Glomerular endothelial cell (primary cell): ENCODE measurements around the gene CLASP1. TPM values are rescaled to one million over a fixed set of nuclear protein-coding genes. Genes with fewer than 3 reads are reported as not detected.
A peak's percentile ranks its signal among the peaks of the same experiment; 100 is the strongest.
"Not testable (repeated sequence)": the region's sequence is repeated elsewhere in the genome, so short reads cannot be mapped to it uniquely, and the experiment has no call there.

Experiments used
- DNase-seq: peaks from one replicate; pipeline ENCODE4 v3.0.0-alpha.2; 2011; ENCODE audit warnings: low read depth, low spot score; ENCODE audit errors: extremely low read depth
- total RNA-seq: library from RNA; depleted of rRNA; stranded (reverse); fragments of >200 nt; gene quantifications from 2 replicates; pipeline ENCODE4 v1.2.3, GENCODE V29; 2015

The CLASP1 gene
- total RNA-seq: 53.0 and 76.8 TPM in 2 replicates

- no peak for DNase-seq
These were observed at the start of gene CLASP1 for GRCh38 chr2:121649149-121649595. Gene CLASP1 (minus strand): TSS chr2:121649462. CDS start chr2:121605895, 43,567 bp downstream.

- DNase-seq: no peak
These were observed 49.2 kb upstream of the CLASP1 start for GRCh38 chr2:121698318-121698930.

DNA sequence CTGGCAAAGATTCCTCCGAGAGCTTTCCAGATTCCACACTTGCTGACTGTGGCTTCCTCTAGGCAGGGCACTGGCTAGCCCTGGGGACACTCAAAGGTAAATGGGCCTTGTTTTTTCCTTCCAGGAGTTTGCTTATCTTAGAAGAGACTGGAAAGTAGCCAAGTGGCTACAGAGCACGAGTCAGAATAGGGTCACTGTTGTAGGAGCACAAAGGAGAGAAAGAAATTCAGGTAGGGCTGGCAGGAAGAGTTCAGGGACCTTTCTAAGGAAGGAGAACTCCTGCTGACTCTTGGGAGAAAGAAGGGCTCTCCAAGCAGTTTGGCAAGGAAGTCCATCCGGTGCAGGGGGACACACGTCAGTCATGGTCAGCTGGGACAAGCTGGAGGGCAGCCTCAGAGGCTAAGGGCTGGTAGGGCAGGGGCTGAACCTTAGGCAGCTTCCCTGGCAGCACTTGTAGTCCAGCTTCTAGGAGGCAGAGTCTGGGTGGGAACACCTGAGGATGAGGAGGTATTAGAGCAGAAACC is 47.9 kb upstream of the CLASP1 start:
- no peak for DNase-seq

GRCh38 chr2:121696410-121696930 is 47.2 kb upstream of the CLASP1 start:
- no peak for DNase-seq

- DNase-seq: no peak
These were observed 45.8 kb upstream of the CLASP1 start for GRCh38 chr2:121695171-121695451.

- no peak for DNase-seq
These were observed 45.3 kb upstream of the CLASP1 start for GRCh38 chr2:121694398-121695170.

GRCh38 chr2:121690572-121690971 is 41.3 kb upstream of the CLASP1 start:
- not testable (repeated sequence) for DNase-seq

- DNase-seq: no peak
These were observed 40.8 kb upstream of the CLASP1 start for GRCh38 chr2:121690095-121690494.

- DNase-seq: peak; percentile 42
These were observed 40.1 kb upstream of the CLASP1 start for GRCh38 chr2:121689356-121689755.

- no peak for DNase-seq
These were observed 39.6 kb upstream of the CLASP1 start for GRCh38 chr2:121688820-121689219.

DNA sequence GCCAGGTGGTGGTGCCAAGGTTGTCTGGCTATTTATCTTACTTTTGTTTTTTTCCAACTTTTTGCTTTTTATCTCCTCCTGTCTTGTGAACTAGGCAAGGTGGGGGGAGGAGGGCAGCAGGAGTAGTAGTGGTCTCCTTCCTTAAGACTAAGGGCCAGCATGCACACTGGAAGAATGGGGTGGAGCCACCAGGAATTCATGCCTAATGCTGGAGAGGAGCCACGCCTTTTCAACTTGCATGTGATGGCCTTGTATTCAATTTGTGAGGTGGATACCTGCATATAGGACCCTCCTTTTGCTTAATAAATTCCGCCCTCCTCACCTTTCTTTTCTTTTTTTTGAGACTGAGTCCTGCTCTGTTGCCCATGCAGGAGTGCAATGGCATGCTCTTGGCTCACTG is 37.6 kb upstream of the CLASP1 start:
- DNase-seq: no peak

DNA sequence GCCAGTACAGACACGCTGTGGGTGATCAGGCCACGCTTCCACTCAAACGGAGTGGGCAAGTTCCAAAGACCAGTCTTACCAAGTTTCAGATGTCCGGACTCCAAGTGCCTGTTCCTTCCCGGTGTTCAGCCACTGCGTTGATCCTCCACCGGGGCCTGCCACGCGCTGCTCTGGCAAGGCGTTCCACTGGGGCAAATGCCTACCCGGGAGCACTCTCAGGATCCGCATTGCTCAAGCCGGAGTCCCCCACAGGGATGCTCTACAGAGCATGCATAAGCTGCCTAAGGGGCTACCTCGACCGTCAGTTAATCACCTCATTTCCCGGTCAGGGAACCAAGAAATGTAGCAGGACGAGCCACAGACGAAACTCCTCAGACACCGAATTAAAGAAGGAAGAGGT is 37.0 kb upstream of the CLASP1 start:
- DNase-seq: no peak

- no peak for DNase-seq
These were observed 33.4 kb upstream of the CLASP1 start for GRCh38 chr2:121682396-121683298.

- DNase-seq: no peak
These were observed 28.6 kb upstream of the CLASP1 start for GRCh38 chr2:121677855-121678254.

DNA sequence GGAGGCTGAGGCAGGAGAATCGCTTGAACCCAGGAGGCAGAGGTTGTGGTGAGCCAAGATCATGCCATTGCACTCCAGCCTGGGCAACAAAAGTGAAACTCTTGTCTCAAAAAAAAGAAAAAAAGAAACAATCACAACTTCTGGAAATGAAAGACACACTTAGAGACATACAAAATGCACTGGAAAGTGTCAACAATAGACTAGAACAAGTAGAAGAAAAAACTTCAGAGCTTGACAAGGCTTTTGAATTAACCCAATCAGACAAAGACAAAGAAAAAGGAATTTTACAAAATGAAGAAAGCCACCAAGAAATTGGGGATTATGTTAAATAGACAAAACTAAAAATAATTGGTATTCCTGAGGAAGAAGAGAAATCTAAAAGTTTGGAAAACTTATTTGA is 22.4 kb upstream of the CLASP1 start:
- not testable (repeated sequence) for DNase-seq

- DNase-seq: no peak
These were observed 20.9 kb upstream of the CLASP1 start for GRCh38 chr2:121670181-121670580.

- no peak for DNase-seq
These were observed 18.4 kb upstream of the CLASP1 start for GRCh38 chr2:121667618-121668017.

GRCh38 chr2:121666042-121666441 is 16.8 kb upstream of the CLASP1 start:
- no peak for DNase-seq

DNA sequence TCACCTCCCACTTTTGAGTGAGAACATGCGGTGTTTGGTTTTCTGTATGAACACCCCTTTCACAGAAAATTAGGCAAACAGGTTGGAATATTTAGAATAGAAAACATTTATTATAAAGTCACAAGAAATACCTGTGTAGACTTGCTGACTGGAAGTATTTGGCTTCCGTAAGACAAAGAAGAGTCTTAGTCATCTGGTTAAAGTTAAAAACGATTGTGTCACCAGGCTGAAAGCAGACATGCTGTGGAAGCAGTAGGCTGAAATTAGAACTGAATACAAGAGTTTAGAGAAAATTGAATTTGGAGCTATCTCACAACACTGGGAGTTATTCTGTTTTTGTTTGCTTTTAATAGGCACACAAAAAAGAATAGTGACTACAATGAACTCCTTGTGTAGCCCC is 16.2 kb upstream of the CLASP1 start:
- no peak for DNase-seq

GRCh38 chr2:121664713-121665112 is 15.5 kb upstream of the CLASP1 start:
- DNase-seq: no peak

GRCh38 chr2:121664086-121664485 is 14.8 kb upstream of the CLASP1 start:
- no peak for DNase-seq
